Calu3 (cell line): Measurements from ENCODE around the gene CDH4. TPM values are rescaled to one million over a fixed set of nuclear protein-coding genes. Genes with fewer than 3 reads are reported as not detected.

ENCODE experiments used
- BruUV-seq: library from RNA; stranded (reverse); fragments of 400-500 nt; replicated peaks from 2 replicates; lab custom pipeline; 2021; lab: Mats Ljungman, UMichigan
- CTCF ChIA-PET: fragments of 300-600 bp; sonication (Branson Sonifier 250); formaldehyde crosslinking; loops from one replicate; lab custom pipeline; 2022; ENCODE audit warnings: antibody characterized with exemption; lab: Charles Lee
- DNase-seq: peaks from one replicate; pipeline ENCODE4 v3.0.0; 2022
- H3K27ac Mint-ChIP-seq: one replicate; pipeline ENCODE4 v1.8.0; 2022; ENCODE audit warnings: mixed read lengths; ENCODE audit not compliant: unreplicated experiment
- H3K27me3 Mint-ChIP-seq: one replicate; pipeline ENCODE4 v1.8.0; 2022; ENCODE audit warnings: mixed read lengths; ENCODE audit not compliant: unreplicated experiment
- H3K36me3 Mint-ChIP-seq: one replicate; pipeline ENCODE4 v1.8.0; 2022; ENCODE audit warnings: mild to moderate bottlenecking, moderate library complexity, mixed read lengths; ENCODE audit not compliant: insufficient read depth, unreplicated experiment
- H3K4me1 Mint-ChIP-seq: one replicate; pipeline ENCODE4 v1.8.0; 2022; ENCODE audit warnings: mild to moderate bottlenecking, low read depth, mixed read lengths; ENCODE audit not compliant: unreplicated experiment
- H3K4me3 Mint-ChIP-seq: one replicate; pipeline ENCODE4 v1.8.0; 2022; ENCODE audit warnings: mild to moderate bottlenecking, low read depth, moderate library complexity, mixed read lengths; ENCODE audit not compliant: unreplicated experiment
- H3K9me3 Mint-ChIP-seq: one replicate; pipeline ENCODE4 v1.8.0; 2022; ENCODE audit warnings: low read depth, mixed read lengths; ENCODE audit not compliant: unreplicated experiment
- CTCF ChIP-seq: fragments of 200-600 bp; IDR thresholded peaks from one replicate; pipeline ENCODE4 v1.8.0; 2022; ENCODE audit warnings: antibody characterized with exemption; ENCODE audit not compliant: unreplicated experiment
- intact Hi-C: fragments of 100-400 bp; cut with micrococcal nuclease; formaldehyde crosslinking; loops from one replicate; pipeline ENCODE4 v1.10.0; 2022; ENCODE audit not compliant: unreplicated experiment
- total RNA-seq: library from RNA; stranded (reverse); gene quantifications from 2 replicates; pipeline ENCODE4 v1.2.3, GENCODE V29; 2022

Gene CDH4
- total RNA-seq, 1 experiment from 2014 or later = not detected

- no peak for DNase-seq
- CTCF ChIA-PET = no interaction called here
Measured at GRCh38 chr20:61694682-61695081, 442.6 kb downstream of the CDH4 start.

GRCh38 chr20:61695741-61696140, 443.7 kb downstream of the CDH4 start:
- intact Hi-C loops = no loop called here
- peaks cover 62% of the 10 kb centered on the region for H3K27me3 Mint-ChIP-seq
- no peak overlapping the region for H3K27ac Mint-ChIP-seq
- CTCF ChIA-PET = no interaction called here
- TF ChIP-seq CTCF = no peak
- no peaks in the 10 kb centered on the region for H3K4me1 Mint-ChIP-seq
- BruUV-seq = no TSS peak
- DNase-seq = no peak
- H3K36me3 Mint-ChIP-seq = no peaks in the 10 kb centered on the region
- H3K4me3 Mint-ChIP-seq = no peak overlapping the region
- no peaks in the 10 kb centered on the region for H3K9me3 Mint-ChIP-seq

More at GRCh38 chr20:61694682-61695081, 442.6 kb downstream of the CDH4 start:
- no peak overlapping the region for H3K4me3 Mint-ChIP-seq
- TF ChIP-seq CTCF = no peak
- intact Hi-C loops = no loop called here
- no peak overlapping the region for H3K27ac Mint-ChIP-seq
- no peaks in the 10 kb centered on the region for H3K36me3 Mint-ChIP-seq
- no peaks in the 10 kb centered on the region for H3K9me3 Mint-ChIP-seq
- no TSS peak for BruUV-seq
- H3K4me1 Mint-ChIP-seq = no peaks in the 10 kb centered on the region
- H3K27me3 Mint-ChIP-seq = peaks cover 73% of the 10 kb centered on the region

GRCh38 chr20:61696181-61696735, 444.2 kb downstream of the CDH4 start:
- H3K4me3 Mint-ChIP-seq = no peak overlapping the region
- intact Hi-C loops = no loop called here
- TF ChIP-seq CTCF = no peak
- DNase-seq = no peak
- peaks cover 3% of the 10 kb centered on the region for H3K9me3 Mint-ChIP-seq
- peaks cover 60% of the 10 kb centered on the region for H3K27me3 Mint-ChIP-seq
- H3K4me1 Mint-ChIP-seq = no peaks in the 10 kb centered on the region
- H3K27ac Mint-ChIP-seq = no peak overlapping the region
- BruUV-seq = no TSS peak
- H3K36me3 Mint-ChIP-seq = no peaks in the 10 kb centered on the region
- CTCF ChIA-PET = no interaction called here

GRCh38 chr20:61697666-61698597, 445.9 kb downstream of the CDH4 start:
- H3K27ac Mint-ChIP-seq = no peak overlapping the region
- TF ChIP-seq CTCF = no peak
- H3K9me3 Mint-ChIP-seq = peaks cover 3% of the 10 kb centered on the region
- no peak overlapping the region for H3K4me3 Mint-ChIP-seq
- no peaks in the 10 kb centered on the region for H3K4me1 Mint-ChIP-seq
- H3K36me3 Mint-ChIP-seq = no peaks in the 10 kb centered on the region
- intact Hi-C loops = no loop called here
- no TSS peak for BruUV-seq
- no peak for DNase-seq
- CTCF ChIA-PET = interaction anchor here (1.0 kb wide), 1 partner anchor 8 kb away, joined by 3 read pairs; no protein-coding TSS in a partner anchor
- peaks cover 56% of the 10 kb centered on the region for H3K27me3 Mint-ChIP-seq
